ENCODE results near the gene CCDC91.
"Not testable (repeated sequence)": the region's sequence is repeated elsewhere in the genome, so short reads cannot be mapped to it uniquely, and the experiment has no call there.

Gene CCDC91

DNA sequence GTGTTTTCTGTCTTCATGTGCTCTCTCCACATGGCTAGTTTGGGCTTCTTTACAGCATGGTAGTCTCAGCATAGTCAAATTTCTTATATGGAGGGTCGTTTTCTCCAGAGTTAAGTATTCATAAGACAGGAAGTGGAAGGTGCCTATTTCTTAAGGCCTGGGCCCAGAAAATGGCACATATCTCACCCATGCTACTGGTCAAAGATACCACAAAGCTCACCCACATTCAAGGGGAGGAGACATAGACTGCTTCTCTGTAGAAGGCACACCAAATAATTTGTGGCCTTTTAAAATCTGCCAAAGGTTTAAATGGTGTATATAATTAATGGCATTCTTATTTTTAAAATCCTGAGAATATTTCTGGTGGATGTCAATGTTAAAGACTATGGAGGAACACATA, 44.8 kb downstream of the CCDC91 start:
- DNase-seq = no peak

DNA sequence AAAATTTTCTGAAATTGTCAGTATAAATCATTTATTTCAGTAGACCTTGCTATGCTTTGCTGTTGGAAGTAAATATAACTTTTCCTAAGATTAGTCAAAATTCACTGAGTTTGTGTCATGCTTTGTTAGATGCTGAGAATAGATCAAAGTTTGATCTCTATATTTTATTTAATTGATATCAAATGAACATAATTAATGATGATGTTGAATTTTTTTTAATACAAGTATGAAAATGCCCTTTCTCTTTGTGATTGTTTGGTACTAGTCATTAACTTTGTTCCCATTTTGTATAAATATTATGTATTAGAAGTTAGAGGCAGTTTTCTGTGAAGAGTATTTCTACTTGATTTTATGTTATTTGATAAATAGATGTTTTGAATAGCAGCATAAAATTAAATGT, 45.7 kb downstream of the CCDC91 start:
- no peak for DNase-seq

GRCh38 chr12:28237423-28237822, 47.2 kb downstream of the CCDC91 start:
- no peak for DNase-seq

GRCh38 chr12:28239918-28240317, 49.7 kb downstream of the CCDC91 start:
- DNase-seq = no peak

DNA sequence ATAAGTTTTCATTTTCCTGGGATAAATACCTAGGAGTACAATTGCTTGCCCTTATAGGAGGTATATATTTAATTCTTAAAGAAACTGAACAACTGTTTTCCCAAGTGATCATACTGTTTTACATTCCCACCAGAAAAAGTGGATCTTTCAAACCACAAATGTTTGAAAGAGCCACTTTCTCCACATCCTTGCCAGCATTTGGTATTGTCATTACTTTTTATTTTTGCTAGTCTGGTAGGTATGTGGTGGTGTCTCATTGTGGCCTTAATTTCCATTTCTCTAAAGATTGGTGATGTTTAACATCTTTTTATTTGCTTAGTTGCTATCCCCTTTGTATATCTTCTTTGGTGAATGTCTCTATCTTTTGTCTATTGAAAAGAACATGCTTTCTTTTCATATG, 50.6 kb downstream of the CCDC91 start:
- no peak for DNase-seq

GRCh38 chr12:28242129-28242495, 51.9 kb downstream of the CCDC91 start:
- no peak for DNase-seq

- no peak for DNase-seq
These were observed 52.4 kb downstream of the CCDC91 start for GRCh38 chr12:28242496-28243309.

- no peak for DNase-seq
These were observed 53.0 kb downstream of the CCDC91 start for GRCh38 chr12:28243310-28243633.

GRCh38 chr12:28247806-28248205, 57.5 kb downstream of the CCDC91 start:
- no peak for DNase-seq

DNA sequence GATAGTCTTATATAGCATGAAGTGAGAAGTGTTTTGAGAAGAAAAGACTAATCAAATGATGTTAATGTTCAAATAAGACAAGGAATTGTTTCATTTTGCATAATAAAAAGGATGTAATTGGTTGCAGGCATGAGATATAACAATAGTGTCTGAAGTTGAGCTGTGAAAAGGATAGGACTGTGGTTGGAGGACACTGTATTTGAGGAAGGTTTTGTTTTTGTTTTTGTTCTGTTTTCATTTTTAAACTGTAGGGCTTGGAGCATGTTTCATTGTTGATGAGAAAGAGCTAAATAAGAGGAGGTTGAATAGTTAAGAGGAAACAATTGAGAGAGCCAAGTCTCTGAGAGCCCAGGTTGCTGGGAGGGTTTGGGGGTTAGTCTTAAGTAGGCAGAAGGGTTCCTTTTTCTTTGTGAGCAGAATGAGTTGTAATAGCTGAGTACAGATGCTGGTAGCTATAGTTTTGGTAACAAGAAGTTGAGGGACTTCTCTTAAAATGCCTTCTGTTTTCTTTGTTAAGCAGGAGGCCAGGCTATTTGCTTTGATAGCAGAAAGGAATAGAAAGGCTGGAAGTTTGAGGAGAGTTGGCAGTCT, 58.4 kb downstream of the CCDC91 start:
- no peak for DNase-seq

GRCh38 chr12:28253161-28253641, 62.9 kb downstream of the CCDC91 start:
- peak; percentile 1 to 7 for DNase-seq

DNA sequence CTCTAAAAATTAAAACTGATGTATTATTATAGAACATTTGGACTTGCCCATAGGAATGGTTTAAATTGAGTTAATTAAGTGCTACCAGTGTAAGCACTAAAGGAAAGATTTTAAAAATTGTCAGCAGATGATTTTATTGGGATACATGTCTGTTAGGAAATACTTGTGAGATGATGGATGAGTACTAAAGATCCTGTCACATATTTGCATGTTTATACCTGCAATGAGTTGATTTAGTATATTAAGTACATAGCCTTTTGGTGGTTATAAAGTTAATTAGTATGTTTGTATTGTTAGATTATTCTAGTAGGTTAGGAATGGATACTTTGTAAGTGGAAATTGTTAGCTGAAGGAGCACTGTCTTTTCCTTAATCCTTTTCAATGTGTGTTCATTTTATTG, 67.2 kb downstream of the CCDC91 start:
- no peak for DNase-seq

DNA sequence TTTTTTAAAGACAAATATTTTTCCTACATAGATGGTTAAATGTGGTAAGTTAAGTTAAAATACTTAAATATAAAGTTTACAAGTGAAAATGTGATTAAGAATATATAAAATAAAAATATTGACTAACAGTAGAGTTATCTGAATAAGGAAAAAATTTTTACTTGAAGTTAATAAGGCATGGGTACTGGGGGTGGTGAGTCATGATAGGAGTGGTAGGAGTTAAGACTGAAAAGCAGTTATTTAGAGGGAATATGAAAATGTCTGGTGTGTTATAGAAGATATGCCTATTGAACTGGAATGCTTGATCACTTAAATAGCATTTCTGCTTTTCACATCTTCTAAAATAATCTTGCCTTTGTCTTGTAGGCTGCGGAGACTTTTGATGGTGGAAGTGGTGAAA, 68.7 kb downstream of the CCDC91 start:
- DNase-seq = no peak

DNA sequence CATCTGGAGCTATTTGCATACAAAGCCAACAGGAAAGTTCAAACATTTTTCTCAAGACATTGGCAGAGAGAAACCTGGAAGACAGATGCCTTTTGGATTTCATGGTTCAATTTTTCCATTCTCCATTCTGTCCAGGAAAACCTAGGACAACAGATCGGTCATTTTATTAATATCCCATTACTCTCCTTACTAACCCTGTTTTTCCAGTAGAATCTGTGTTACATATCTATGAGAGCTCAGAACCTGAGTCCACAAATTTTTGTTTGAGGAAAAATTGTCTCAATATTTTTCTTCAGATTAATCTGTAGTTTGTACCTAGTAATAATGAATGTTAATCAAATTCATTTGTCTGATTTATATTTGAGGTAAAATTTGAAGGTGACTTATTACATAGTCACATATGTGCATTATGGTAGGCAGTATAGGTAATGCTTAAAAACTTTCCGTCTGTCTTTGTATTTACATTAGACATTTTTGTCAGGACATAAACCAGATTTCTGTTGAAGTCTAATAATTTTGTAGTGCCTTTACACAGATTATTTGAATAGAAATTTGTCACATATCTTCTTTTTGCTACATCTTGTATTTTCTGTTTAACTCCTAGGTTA, 75.3 kb downstream of the CCDC91 start:
- no peak for DNase-seq

GRCh38 chr12:28267920-28268607, 77.8 kb downstream of the CCDC91 start:
- DNase-seq = not testable (repeated sequence)

DNA sequence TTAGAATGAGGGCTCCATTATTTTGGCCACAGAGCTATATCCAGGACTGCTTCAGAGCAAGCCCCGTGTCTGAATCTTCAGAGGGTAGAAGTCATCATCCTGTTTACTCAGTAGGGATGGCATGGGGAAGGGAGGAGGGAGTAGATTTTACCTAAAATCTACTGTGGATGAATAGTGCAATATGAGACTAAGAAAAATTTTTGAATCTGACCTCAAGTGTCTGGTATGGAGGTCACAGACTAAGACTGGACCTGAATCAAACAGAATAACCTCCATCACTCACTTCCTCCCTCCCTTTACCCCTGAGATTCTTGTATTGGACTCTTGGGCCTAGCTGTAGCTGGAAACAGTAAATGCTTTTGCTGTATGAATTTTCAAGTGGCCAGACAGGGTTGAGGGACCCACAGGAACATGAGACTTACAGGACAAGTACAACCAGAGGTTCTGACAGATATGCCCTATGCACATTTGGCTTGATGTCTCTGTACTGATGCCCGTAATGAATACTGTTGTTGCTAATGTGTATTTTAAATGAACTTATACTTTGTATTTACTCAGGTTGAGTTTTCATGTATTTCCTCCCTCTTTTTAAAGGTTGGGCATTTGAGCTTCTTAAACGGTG, 78.5 kb downstream of the CCDC91 start:
- no peak for DNase-seq

DNA sequence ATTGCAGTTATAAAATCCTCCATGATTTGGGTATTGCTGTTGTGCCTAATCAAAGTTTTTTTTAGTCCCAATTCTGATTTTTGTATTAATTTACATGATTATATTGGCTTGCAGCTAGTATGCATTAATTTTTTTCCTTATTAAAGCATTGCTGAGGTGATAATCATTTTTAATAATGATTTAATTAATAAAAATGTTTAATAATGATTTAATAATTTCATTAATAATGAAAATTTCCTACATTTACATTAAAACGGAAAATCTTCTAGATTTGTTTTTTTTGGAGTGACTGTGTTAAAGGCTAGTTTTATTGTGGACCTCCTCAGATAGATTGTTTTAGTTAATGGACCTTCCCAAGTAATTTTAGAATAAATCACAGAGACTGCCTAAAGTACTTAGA, 79.6 kb downstream of the CCDC91 start:
- DNase-seq = no peak

GRCh38 chr12:28278499-28278898, 88.2 kb downstream of the CCDC91 start:
- no peak for DNase-seq

DNA sequence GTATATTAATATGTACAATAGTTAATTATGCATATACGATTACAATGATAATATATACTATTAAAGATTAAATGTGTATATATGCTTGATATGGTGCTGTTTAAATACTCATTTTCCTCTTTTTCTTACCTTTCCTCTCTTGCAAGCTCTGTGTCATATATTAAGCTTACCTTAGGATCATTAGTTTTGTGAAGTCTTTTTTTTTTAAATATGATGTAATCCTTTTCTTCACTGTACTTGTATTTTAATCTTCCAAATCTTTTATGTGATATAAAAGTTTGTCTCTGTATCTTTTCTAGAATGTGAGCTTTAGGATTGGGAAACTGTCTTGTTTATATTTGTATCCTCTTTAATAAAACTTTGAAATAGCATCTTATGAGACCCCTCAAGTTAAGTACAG, 88.7 kb downstream of the CCDC91 start:
- DNase-seq = no peak

DNA sequence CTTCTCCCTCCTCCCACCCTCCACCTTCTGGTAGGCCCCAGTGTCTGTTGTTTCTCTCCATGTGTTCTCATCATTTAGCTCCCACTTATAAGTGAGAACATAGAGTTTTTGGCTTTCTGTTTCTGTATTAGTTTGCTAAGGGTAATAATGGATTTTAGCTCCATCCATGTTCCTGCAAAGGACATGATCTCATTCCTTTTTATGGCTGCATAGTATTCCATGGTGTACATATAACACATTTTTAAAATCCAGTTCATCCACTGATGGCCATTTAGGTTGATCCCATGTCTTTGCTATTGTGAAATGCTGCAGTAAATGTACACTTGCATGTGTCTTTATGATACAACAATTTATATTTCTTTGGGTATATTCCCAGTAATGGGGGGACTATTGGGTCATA, 96.1 kb downstream of the CCDC91 start:
- DNase-seq = no peak

DNA sequence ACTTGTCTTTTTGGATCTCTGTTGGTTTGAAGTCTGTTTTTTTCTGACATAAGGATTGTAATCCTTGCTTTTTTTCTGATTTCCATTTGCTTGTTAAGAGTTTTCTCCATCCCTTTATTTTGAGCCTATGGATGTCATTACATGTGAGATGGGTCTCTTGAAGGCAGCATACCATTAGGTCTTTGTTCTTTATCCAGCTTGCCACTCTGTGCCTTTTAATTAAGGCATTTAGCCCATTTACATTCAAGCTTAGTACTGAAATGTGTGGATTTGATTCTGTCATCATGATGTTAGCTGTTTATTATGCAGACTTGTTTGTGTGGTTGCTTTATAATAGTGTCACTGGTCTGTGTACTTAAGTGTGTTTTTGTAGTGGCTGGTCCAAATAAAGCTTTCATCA, 100.0 kb downstream of the CCDC91 start:
- DNase-seq = no peak

DNA sequence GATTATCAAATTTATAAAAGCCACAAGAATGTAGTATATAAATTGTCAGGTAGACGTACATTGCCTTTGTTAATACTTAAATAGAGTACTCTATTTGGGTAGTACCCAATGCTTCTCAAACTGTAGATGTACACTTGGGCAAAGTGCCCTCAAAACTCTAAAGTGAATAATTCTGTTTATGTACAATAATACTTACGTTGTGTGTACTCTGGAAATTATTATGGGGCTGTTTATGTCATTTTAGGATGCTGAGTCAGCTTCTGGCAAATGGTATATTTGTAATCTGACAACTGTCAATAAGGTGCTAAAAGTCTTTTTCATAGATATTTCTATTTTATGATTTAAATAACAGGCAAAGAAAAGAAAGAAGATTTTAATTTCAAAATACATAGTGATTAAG, 102.4 kb downstream of the CCDC91 start:
- no peak for DNase-seq

DNA sequence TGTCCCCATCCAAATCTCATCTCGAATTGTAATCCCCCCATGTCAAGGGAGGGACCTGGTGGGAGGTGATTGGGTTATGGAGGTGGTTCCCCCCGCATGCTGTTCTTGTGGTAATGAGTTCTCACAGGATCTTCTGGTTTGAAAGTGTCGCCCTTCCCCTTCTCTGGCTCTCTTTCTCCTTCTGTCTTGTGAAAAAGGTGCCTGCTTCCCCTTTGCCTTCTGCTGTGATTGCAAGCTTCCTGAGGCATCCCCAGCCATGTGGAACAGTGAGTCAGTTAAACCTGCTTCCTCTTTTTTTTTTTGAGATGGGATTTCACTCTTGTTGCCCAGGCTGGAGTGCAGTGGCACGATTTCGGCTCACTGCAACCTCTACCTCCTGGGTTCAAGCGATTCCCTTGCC, 104.0 kb downstream of the CCDC91 start:
- DNase-seq = no peak

All from activated CD4-positive, alpha-beta T cell treated with anti-CD3 and anti-CD28 coated beads, Interleukin-2, amount 50 U/mL, for 4 hours (primary cell).